Ascending aorta (tissue), 2 donors: ENCODE data around the gene ANKH. TPM values are rescaled to one million over a fixed set of nuclear protein-coding genes. Genes with fewer than 3 reads are reported as not detected.

Source experiments
- DNase-seq, 2 donors: peaks; one replicate each; pipeline ENCODE4 v3.0.0-alpha.2; 2019; ENCODE audit warnings: low spot score in 2 of 2
- H3K27ac ChIP-seq, 2 donors: fragments of 200-600 bp; sonication (generic); one replicate each; pipeline ENCODE4 v1.5.1; 2016 to 2017; ENCODE audit warnings: mild to moderate bottlenecking in 1 of 2
- H3K27me3 ChIP-seq: fragments of 200-600 bp; sonication (generic); one replicate; pipeline ENCODE4 v1.5.1; 2017
- H3K36me3 ChIP-seq, 2 donors: fragments of 200-600 bp; sonication (generic); one replicate each; pipeline ENCODE4 v1.5.1; 2016
- H3K4me1 ChIP-seq, 2 donors: fragments of 200-600 bp; sonication (generic); one replicate each; pipeline ENCODE4 v1.5.1; 2016 to 2017; ENCODE audit warnings: mild to moderate bottlenecking in 1 of 2
- H3K4me3 ChIP-seq, 2 donors: fragments of 200-600 bp; sonication (generic); one replicate each; pipeline ENCODE4 v1.5.1; 2016 to 2017; ENCODE audit warnings: mild to moderate bottlenecking in 1 of 2
- H3K9me3 ChIP-seq, 2 donors: fragments of 200-600 bp; sonication (generic); one replicate each; pipeline ENCODE4 v1.5.1; 2016
- CTCF ChIP-seq, 3 experiments: fragments of 200-600 bp in 2 of 3; fragments of 450-650 bp in 1 of 3; sonication (generic) in 2 of 3; IDR thresholded peaks; one replicate each; pipeline ENCODE4 v1.5.1; 2016 to 2019; ENCODE audit warnings: antibody characterized with exemption in 3 of 3, mild to moderate bottlenecking in 1 of 3, moderate library complexity in 1 of 3
- intact Hi-C: fragments of 100-400 bp; cut with DNase I; formaldehyde crosslinking; loops from one replicate; pipeline ENCODE4 v1.15.1; 2023
- total RNA-seq: library from RNA; depleted of rRNA; stranded (reverse); fragments of >200 nt; gene quantifications from one replicate; pipeline ENCODE4 v1.1.0, GENCODE V29; 2016

Gene ANKH
- total RNA-seq, 1 donor from 2014 or later, result 388 TPM

- no peak overlapping the region for H3K27ac ChIP-seq
Measured at GRCh38 chr5:14914193-14914592, 42.6 kb upstream of the ANKH start.

GRCh38 chr5:14913096-14913495 is 41.5 kb upstream of the ANKH start:
- Histone ChIP-seq H3K4me3 (no peak overlapping the region), H3K36me3 (no peaks in the 10 kb centered on the region), H3K27ac (no peak overlapping the region), H3K27me3 (no peaks in the 10 kb centered on the region), H3K4me1 (no peaks in the 10 kb centered on the region), H3K9me3 (no peaks in the 10 kb centered on the region)
- intact Hi-C loops, result no loop called here
- DNase-seq, result no peak
- TF ChIP-seq CTCF (IDR thresholded peaks at IDR 0.05), result no peak

More at GRCh38 chr5:14914193-14914592, 42.6 kb upstream of the ANKH start:
- H3K4me1 ChIP-seq, result no peaks in the 10 kb centered on the region
- DNase-seq, result no peak
- intact Hi-C loops, result no loop called here
- H3K4me3 ChIP-seq, result no peak overlapping the region
- no peak for TF ChIP-seq CTCF (IDR thresholded peaks at IDR 0.05)
- H3K27me3 ChIP-seq, result no peaks in the 10 kb centered on the region
- H3K36me3 ChIP-seq, result no peaks in the 10 kb centered on the region
- no peaks in the 10 kb centered on the region for H3K9me3 ChIP-seq

- Histone ChIP-seq H3K27ac (no peak overlapping the region), H3K4me3 (no peak overlapping the region), H3K4me1 (no peaks in the 10 kb centered on the region), H3K36me3 (no peaks in the 10 kb centered on the region), H3K27me3 (no peaks in the 10 kb centered on the region), H3K9me3 (no peaks in the 10 kb centered on the region)
- no peak for DNase-seq
- intact Hi-C loops, result no loop called here
- no peak for TF ChIP-seq CTCF (IDR thresholded peaks at IDR 0.05)
Measured at GRCh38 chr5:14912206-14912605, 40.6 kb upstream of the ANKH start.

- TF ChIP-seq CTCF (IDR thresholded peaks at IDR 0.05), result no peak
- DNase-seq, result no peak
- Histone ChIP-seq H3K27me3 (no peaks in the 10 kb centered on the region), H3K9me3 (no peaks in the 10 kb centered on the region), H3K27ac (no peak overlapping the region), H3K4me3 (no peak overlapping the region), H3K36me3 (no peaks in the 10 kb centered on the region), H3K4me1 (no peaks in the 10 kb centered on the region)
- intact Hi-C loops, result no loop called here
Measured at GRCh38 chr5:14909369-14909768, 37.8 kb upstream of the ANKH start.

GRCh38 chr5:14908172-14908571 is 36.6 kb upstream of the ANKH start:
- intact Hi-C loops, result no loop called here
- no peaks in the 10 kb centered on the region for H3K36me3 ChIP-seq
- no peaks in the 10 kb centered on the region for H3K27me3 ChIP-seq
- no peaks in the 10 kb centered on the region for H3K4me1 ChIP-seq
- no peak overlapping the region for H3K27ac ChIP-seq
- DNase-seq, result no peak
- H3K9me3 ChIP-seq, result no peaks in the 10 kb centered on the region
- no peak overlapping the region for H3K4me3 ChIP-seq
- no peak for TF ChIP-seq CTCF (IDR thresholded peaks at IDR 0.05)

GRCh38 chr5:14906628-14907027 is 35.0 kb upstream of the ANKH start:
- intact Hi-C loops, result no loop called here
- no peak overlapping the region for H3K4me3 ChIP-seq
- no peaks in the 10 kb centered on the region for H3K4me1 ChIP-seq
- H3K9me3 ChIP-seq, result no peaks in the 10 kb centered on the region
- DNase-seq, result no peak
- no peaks in the 10 kb centered on the region for H3K27me3 ChIP-seq
- H3K27ac ChIP-seq, result no peak overlapping the region
- H3K36me3 ChIP-seq, result no peaks in the 10 kb centered on the region
- no peak for TF ChIP-seq CTCF (IDR thresholded peaks at IDR 0.05)
